Amniotic epithelial cell (primary cell): ENCODE measurements around the gene PARN.
A peak's percentile ranks its signal among the peaks of the same experiment; 100 is the strongest.
"Not testable (repeated sequence)": the region's sequence is repeated elsewhere in the genome, so short reads cannot be mapped to it uniquely, and the experiment has no call there.

Experiments used
- DNase-seq: peaks from one replicate; pipeline ENCODE4 v3.0.0-alpha.2; 2010; ENCODE audit warnings: low read depth

PARN gene

DNA sequence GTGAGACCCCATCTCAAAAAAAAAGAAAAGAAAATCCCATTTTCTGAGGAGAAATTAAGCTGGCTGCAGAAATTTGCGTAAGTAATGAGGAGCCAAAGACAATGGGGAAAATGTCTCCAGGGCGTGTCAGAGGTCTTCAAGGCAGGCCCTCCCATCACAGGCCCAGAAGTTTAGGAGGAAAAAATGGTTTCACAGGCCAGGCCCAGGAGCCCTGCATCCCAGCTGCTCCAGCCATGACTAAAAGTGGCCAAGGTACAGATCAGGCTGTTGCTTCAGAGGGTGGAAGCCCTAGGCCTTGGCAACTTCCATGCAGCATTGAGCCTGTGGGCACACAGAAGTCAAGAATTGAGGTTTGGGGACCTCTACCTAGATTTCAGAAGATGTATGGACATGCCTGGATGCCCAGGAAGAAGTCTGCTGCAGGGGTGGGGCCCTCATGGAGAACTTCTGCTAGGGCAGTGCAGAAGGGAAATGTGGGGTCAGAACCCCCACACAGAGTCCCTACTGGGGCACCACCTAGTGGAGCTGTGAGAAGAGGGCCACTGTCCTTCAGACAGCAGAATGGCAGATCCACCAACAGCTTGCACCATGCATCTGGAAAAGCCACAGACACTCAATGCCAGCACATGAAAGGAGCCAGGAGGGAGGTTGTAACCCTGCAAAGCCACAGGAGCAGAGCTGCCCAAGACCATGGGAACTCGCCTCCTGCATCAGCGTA lies 55.2 kb downstream of the PARN start:
- not testable (repeated sequence) for DNase-seq

DNA sequence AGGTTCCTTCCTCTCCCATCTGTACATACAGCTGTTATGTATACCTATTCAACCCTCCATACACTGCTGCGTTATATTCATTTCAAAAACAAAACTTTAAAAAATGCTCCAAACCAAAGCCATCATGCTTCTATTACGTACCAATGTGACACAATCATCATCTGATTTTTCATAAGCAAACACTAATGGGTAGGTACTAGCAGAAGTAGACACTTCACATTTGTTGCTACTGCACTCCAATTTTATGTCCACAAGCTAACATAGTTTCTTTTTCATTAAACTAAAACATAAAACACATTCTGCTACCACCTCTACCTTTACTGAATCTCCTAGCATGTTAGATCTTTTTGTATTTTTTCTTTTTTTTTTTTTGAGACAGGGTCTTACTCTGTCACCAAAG lies 57.5 kb downstream of the PARN start:
- DNase-seq: no peak

DNA sequence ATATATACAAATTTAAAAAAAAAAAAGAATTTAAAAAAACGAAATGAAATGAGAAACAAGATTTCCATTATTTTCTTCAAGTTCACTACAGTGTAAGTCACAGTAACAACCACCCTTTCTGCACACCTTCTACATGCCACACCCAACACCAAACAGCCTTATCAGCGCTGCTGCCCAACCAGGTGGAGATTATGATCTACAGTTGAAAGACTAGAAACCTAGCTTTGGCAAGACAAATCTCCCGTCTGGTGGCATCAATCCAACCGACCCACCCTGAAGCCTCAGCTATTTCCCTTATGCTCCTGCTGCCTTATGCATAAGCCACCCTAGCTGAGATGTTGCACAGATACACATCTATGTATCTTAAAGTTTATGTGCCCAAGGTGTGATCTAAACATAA lies 60.8 kb downstream of the PARN start:
- no peak for DNase-seq

DNA sequence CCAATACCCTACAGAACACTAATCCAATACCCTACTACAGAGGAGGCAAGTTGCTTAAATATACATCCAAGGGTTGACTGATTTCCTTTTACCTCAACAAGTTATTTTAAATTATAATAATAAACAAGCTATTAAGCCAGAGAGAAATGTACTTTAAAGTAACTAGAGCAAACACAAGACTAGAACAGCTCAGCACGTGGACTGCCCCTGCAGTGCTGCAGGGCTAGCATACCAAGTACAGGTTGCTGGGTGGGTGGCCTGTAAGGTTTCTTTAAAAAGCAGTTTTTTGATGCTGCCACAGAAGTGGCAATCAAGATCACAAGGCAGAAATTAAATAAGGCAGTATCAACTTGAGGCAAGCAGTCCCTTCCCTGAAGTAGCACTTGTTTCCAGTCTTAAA lies 63.5 kb downstream of the PARN start:
- no peak for DNase-seq

DNA sequence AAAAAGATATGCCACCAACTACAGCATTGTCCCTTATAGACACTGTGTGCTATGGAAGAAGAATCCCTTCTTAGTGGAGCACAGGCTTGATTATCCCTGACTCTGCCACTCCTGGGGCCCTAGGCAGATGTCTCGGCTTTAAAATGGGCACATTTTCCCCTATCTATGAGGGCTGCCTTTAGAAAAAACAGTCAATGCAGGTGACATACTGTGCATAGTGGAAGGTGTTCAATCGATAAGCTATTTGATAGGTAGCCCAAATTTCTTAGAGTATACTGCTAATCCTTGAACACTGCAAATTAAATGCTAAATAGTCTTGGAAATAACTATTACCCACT lies 64.4 kb downstream of the PARN start:
- no peak for DNase-seq

DNA sequence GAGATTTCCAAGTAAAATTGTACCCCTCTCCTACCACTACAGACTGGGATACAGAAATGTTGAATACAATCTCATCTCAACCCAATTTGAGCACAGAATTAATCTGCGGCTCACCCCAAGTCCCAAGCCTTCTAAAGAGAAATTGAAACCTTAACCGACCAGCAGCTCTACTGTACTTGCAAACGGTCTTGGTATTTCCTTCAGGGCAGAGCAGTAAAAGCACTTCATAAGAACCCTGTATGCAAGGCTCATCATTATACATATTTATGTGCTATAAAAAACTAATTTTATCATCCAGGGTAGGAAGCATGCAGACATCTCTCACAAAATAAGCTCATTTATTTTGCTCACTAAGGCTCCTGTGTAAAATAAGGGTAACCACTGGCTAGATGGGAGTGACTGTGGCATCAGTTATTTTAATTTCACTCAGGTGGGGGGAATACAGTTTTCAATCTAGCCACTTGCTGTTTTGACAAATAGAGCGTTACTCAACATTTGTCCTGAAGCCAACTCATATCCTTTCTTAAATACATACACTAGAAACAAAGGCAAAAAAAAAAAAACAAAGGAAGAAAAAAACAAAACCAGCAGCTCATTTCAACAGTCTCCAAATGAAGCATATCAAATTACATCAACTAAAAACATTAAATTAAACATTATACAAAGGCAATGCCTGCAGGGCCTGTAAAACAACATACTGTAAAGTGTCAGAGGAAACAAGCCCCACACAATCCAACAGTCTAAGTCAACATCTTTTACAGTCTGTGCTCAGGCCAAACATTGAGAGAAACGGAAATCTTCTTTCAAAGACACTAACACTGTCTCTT lies 65.0 kb downstream of the PARN start:
- peak; percentile 24 for DNase-seq

DNA sequence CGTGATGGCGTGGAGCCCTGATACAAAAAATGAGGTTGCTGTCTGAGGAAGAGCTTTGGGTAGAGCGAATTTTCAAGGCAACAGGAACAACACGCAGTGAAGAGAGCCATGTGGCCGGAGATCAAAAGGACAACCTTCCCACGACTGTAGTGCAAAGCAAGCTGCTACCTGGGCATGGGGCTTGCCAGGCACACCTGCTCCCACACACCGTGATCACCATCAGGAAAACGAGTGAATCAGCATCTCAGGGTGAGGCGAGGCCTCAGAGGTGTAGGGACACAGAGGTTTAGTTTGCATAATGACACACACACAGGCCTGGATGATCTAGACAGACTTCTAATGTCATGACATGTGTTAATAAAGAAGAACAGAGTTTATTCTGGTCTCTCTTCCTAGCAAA lies 65.7 kb downstream of the PARN start:
- no peak for DNase-seq

DNA sequence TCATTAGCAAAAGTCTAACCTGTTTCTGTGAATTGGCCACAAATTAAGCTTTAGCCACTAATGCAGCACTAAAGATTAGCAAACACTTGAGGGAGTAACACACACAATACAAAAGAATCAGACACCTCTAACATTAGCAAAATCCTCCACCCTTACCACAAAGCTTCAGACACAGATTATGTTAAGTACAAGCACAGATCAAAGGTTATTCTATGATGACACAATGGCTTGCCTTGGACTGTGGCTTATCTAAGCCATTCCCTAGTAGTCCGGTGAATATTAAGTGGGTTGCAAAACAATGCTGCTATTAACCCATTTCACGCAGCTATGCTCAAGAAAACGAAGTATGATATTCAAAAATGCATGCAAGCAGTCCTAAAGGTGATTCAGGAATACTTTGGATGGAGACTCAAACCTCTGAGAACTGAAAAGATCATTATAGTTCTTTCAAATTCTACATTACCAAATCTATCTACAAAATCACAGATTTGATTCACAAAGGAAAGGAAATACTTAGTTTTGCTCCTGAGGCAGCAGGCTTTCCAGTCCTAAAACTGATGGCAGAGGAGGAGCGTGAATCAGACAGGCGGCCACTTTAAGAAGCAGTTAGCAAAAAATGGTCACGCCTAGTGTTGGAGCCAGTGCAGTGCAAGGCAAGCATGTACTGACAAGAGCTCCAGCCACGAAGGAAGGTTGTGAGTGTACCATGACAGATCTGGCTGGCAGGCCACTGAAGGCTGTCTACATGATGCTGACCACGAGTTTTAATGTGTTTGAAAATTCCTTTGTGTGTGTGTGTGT lies 67.2 kb downstream of the PARN start:
- DNase-seq: peak; percentile 90

DNA sequence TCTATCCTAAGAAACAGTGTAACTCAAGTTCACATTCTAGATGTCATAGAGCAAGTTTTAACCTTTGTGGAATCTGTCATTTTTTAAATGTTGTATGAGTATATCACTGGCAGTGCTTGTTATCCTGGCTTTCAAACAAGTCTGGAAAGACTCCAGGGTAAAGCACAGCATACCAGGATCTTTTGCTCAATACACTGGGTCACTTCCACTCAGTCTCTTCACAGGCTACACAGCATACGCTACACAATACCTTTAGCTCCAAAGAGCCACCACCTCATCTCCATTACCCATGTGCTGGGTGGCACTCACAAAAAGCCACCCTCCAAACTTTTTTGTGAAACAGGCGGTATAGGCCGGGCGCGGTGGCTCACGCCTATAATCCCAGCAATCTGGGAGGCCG lies 69.5 kb downstream of the PARN start:
- DNase-seq: peak; percentile 52

DNA sequence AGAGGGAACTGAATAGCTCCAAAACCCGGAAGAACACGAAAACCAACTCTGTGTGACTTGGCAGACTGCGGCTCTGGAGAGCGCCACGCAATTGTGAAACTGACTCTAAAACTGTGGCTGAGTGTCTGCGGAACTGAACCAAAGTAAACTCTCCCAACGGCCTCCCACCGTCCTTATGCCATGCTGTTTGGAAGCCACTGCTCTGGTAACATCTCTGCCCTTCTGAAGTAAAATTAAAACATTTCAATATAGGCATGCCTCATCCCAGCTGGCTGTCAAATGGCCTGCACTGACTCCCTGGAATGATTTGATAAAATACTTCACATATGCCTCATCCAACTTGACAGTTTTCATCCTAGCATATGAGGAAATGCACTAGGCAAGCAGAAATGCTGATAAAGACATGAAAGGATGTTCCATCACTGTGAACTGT lies 70.2 kb downstream of the PARN start:
- peak; percentile 80 for DNase-seq

DNA sequence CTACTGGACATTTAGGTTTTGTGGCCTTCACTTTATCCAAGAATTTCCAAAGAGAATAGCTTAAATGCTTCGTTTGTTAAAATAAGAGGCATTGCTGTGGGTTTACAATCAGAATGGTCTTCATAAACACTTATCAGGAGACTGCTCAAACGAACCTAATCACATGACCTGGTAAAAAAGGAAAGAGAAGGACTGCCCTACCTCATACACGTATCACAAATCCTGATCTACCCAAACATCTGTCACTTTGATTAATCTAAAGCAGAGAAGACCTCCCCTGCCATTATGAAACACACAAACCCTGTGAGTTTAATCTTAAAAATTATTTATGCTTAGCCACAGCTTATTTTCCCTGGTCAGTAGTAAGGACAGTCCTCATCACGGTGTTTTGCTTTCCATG lies 76.6 kb downstream of the PARN start:
- DNase-seq: peak; percentile 62

DNA sequence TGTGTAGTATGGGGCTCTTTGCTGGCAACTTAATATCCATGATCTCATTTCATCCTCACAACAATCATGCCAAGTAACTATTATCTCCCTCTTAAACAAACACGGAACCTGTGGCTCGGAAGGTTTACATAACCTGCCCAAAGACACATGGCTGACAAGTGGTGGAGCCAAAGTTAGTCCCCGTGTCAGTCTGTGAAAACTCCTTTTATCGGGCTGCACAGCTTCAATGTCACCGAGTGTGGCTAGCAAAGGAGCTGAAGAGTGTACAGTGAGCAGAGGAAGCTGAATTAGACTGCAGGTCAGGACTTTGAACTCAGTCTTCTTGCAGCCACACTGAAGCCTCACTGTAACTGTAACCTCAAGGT lies 80.3 kb downstream of the PARN start:
- no peak for DNase-seq

DNA sequence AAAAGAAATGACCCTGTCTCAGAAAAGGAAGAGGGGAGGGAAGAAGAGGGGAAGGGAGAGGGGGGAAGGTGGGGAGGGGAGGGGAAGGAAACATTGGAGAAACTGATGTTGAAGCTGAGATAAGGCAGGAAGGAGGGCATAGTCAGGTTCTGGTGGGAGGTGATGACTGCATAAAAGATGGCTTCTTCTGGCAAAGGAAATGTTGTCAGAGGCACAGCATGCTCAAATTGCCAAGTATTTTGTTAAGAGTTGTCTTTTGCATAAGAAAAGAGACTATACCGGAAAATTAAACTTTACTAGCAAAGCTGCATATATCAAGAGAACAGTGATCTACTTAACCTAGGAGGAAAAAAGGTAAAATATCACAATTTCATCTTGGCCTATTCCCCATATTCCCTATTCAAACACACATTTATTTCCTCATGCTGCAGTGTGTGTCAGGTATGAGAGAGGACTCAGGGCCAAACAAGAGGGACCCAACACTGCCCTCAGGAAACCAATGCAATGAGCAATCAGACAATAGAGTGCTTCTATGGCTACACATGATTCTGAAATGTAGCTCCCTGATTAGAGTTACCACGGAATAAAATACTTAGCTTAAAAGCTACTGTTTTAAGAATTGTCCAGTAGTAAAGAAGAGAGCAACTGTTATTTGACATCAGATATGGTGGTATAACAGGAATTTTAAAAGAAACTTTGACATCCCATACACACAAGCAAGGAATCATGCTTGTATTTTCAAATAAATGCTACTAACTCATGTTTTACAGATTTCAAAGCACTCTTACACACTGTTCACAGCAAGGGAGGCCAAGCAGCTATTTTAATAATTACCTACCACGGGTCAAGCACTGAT lies 80.9 kb downstream of the PARN start:
- DNase-seq: no peak

DNA sequence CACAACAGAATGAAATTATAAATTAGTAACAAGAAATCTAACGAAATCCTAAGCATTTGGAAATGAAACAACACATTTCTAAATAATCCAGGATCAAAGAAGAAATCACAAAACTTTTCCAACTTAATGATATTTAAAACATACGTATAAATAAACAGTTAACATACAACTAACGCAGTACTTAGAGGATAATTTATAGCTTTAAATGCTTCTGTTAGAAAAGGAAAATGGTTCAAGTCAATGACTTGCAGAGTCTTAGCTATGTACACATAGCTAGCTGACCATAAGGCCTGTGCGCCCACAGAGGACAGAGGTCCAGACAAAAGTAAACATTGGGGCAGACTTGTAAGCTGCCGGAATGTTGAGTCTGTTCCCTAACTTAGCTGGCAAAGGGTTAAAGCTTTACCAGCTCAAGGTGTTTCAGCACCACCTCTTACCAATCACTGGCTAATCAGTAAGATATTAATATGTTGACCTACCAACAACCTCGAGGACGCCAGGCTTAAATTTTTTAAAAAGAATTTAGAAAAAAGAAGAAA lies 84.6 kb downstream of the PARN start:
- DNase-seq: peak; percentile 35

DNA sequence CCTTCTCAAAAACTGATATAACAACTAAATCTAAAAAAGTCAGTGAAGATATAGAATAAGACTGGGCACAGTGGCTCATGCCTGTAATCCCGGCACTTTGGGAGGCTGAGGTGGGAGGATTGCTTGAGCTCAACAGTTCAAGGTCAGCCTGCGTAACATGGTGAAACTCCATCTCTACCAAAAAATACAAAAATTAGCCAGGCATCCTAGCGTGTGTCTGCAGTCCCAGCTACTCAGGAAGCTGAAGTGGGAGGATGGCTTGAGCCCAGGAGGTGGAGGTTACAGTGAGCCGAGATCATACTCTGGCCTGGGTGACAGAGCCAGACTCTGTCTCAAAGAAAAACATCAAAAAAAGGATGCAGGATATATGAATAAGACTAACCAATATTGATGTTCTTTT lies 85.2 kb downstream of the PARN start:
- DNase-seq: not testable (repeated sequence)

DNA sequence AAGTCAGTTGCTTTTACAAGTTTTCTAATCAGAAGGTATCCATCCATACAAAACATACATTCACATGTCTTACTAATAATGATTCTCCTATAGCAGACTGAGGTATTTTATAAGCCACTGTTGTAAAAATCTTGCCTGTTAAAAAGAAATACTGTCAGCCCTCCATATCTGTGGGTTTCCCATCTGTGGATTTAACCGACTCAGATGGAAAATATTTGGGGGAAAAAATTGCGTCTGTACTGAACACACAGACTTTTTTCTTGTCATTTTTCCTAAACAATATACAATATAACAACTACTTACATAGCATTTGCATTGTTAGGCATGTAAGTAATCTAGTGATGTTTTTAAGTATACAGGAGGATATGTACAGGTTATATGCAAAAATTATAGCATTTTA lies 90.4 kb downstream of the PARN start:
- DNase-seq: no peak

DNA sequence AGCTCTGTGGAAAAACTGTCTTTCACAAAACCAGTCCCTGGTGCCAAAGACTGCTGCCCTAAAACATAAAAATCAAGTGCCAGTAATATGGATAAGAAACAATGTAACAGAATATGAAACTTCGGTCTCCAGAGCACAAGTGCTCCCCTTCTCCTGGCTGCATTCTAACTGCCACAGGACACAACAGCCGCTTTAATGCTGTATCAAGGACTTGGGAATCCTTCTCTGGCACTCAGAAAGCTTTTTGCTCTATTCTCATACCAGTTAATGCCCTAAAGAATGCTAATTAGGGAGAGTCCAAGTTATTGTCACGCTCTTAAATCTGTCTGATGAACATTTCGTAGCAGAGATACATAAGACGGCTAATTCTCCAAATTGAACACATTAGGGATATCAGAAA lies 90.9 kb downstream of the PARN start:
- no peak for DNase-seq

DNA sequence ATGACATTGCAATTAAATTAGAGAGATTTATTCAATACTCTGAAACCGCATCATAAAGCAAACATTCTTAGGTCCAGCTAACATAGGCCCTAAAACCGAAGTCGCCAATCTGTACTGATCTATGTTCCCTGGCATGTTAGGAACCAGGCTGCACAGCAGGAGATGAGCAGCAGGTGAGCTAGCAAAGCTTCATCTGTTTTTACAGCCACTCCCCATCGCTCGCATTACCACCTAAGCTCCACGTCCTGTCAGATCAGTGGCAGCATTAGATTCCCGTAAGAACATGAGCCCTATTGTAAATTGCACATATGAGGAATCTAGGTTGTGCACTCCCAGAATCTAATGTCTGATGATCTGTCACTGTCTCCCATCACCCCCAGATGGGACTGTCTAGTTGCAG lies 91.5 kb downstream of the PARN start:
- DNase-seq: no peak

DNA sequence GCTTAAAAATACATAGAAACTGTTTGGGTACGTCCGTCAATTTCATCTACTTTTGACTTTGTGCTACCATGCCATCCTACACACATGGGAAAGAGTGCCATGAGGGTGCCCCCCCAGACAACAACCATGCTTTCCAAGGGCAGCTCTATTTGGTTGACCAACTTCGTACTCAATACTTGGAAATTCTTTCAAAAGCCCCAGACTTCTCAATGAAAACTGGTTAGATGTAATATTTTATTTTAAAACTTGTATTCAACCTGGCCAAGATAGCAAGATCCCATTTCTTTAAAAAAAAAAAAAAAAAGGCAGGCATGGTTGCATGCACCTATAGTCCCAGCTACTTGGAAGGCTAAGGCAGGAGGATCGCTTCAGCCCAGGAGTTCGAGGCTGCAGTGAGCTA lies 98.4 kb downstream of the PARN start:
- DNase-seq: no peak

DNA sequence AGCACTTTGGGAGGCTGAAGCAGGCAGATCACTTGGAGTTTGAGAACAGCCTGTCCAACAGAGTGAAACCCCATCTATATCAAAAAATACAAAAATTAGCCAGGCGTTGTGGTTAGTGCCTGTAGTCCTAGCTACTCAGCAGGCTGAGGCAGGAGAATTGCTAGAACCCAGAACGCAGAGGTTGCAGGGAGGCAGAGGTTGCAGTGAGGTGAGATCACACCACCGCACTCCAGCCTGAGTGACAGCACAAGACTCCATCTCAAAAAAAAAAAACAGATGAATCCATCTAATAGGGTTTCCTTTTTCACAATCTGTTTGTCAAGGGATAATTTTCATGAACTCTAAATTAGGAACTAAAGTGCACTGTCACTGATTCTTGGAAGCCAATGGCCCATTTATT lies 99.0 kb downstream of the PARN start:
- DNase-seq: no peak

DNA sequence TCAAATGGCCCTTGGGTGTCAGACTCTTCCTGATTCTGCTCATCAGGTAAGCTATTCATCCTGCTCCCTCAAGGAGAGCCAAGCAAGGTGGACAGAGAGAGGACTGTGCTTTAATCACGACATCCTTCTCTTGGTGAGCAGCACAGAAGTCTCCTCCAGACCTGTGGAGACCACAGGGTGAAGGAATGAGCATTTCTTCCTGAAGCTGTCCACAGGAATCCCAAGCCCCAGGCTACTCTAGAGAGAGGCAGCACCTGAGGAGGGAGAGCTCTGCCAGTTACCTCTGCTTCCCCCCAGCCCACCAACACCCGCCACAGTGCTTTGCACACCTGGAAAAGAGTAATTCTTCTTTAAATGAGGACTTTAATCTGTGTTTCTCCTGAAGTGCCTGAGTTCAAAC lies 100.0 kb downstream of the PARN start:
- DNase-seq: no peak
